Breast epithelium (tissue), 4 donors: Measurements from ENCODE around the gene ANKRD63. TPM values are rescaled to one million over a fixed set of nuclear protein-coding genes. Genes with fewer than 3 reads are reported as not detected.
A peak's percentile ranks its signal among the peaks of the same experiment; 100 is the strongest.

Source experiments
- DNase-seq, 2 donors: peaks; one replicate each; pipeline ENCODE4 v3.0.0-alpha.2; 2019; ENCODE audit warnings: low spot score in 2 of 2
- H3K27ac ChIP-seq, 2 donors: fragments of 200-600 bp; sonication (generic) in 1 of 2; one replicate each; pipeline ENCODE4 v1.5.1; 2016 to 2019; ENCODE audit warnings: mild to moderate bottlenecking in 1 of 2
- H3K27me3 ChIP-seq, 2 donors: fragments of 200-600 bp; sonication (generic) in 1 of 2; one replicate each; pipeline versions ENCODE4 v1.5.1 to v1.6.0; 2017 to 2019; ENCODE audit warnings: control low read depth in 1 of 2, mild to moderate bottlenecking in 1 of 2
- H3K36me3 ChIP-seq: fragments of 200-600 bp; one replicate; pipeline ENCODE4 v1.5.1; 2019
- H3K4me1 ChIP-seq, 2 donors: fragments of 200-600 bp; sonication (generic); one replicate each; pipeline ENCODE4 v1.5.1; 2016 to 2019; ENCODE audit warnings: control low read depth in 1 of 2
- H3K4me3 ChIP-seq, 3 donors: fragments of 200-600 bp; sonication (generic); 1 replicate in 2 of 3; 2 replicates in 1 of 3; pipeline ENCODE4 v1.5.1; 2016 to 2019; ENCODE audit warnings: mild to moderate bottlenecking in 3 of 3, moderate library complexity in 2 of 3
- H3K9me3 ChIP-seq, 2 donors: fragments of 200-600 bp; sonication (generic) in 1 of 2; one replicate each; pipeline ENCODE4 v1.5.1; 2016 to 2019; ENCODE audit warnings: control low read depth in 1 of 2
- CTCF ChIP-seq, 3 donors: fragments of 450-650 bp; IDR thresholded peaks; one replicate each; pipeline ENCODE4 v1.5.1; 2016 to 2017; ENCODE audit warnings: antibody characterized with exemption in 3 of 3, mild to moderate bottlenecking in 3 of 3, moderate library complexity in 3 of 3
- POLR2A ChIP-seq: fragments of 450-650 bp; IDR thresholded peaks from one replicate; pipeline ENCODE4 v1.6.1; 2016; ENCODE audit warnings: antibody characterized with exemption, mild to moderate bottlenecking, moderate library complexity
- POLR2AphosphoS5 ChIP-seq, 3 donors: sonication (generic); formaldehyde crosslinking; IDR thresholded peaks; one replicate each; pipeline ENCODE4 v1.6.1; 2017; ENCODE audit warnings: antibody characterized with exemption in 3 of 3
- intact Hi-C: fragments of 100-400 bp; cut with DNase I; formaldehyde crosslinking; loops from one replicate; pipeline ENCODE4 v1.15.1; 2023; ENCODE audit warnings: low total_unique reads
- total RNA-seq, 3 donors: library from RNA; depleted of rRNA; stranded (reverse); fragments of >200 nt; gene quantifications; one replicate each; pipeline ENCODE4 v1.1.0, GENCODE V29; 2016

The ANKRD63 gene
- total RNA-seq, 3 donors from 2014 or later: not detected

GRCh38 chr15:40329804-40330203 is 46.9 kb upstream of the ANKRD63 start:
- H3K4me1 ChIP-seq: peaks cover 7 to 14% of the 10 kb centered on the region in 2 donors
- intact Hi-C loops: no loop called here
- H3K36me3 ChIP-seq: no peaks in the 10 kb centered on the region
- DNase-seq: no peak
- peak overlapping the region; percentile 40 to 43 for H3K27ac ChIP-seq
- H3K27me3 ChIP-seq: no peaks in the 10 kb centered on the region
- H3K9me3 ChIP-seq: no peaks in the 10 kb centered on the region
- H3K4me3 ChIP-seq: no peak overlapping the region
- TF ChIP-seq POLR2A (no peak), CTCF (IDR thresholded peaks at IDR 0.05) (no peak), POLR2AphosphoS5 (IDR thresholded peaks at IDR 0.05) (no peak)

GRCh38 chr15:40328751-40329150 is 45.9 kb upstream of the ANKRD63 start:
- intact Hi-C loops: no loop called here

GRCh38 chr15:40328176-40328575 is 45.3 kb upstream of the ANKRD63 start:
- intact Hi-C loops: no loop called here

More at GRCh38 chr15:40328751-40329150, 45.9 kb upstream of the ANKRD63 start:
- TF ChIP-seq POLR2A (no peak), POLR2AphosphoS5 (IDR thresholded peaks at IDR 0.05) (no peak), CTCF (IDR thresholded peaks at IDR 0.05) (no peak)
- DNase-seq: no peak
- H3K36me3 ChIP-seq: no peaks in the 10 kb centered on the region
- no peaks in the 10 kb centered on the region for H3K27me3 ChIP-seq
- H3K9me3 ChIP-seq: no peaks in the 10 kb centered on the region
- no peak overlapping the region for H3K4me3 ChIP-seq
- peaks cover 4 to 5% of the 10 kb centered on the region in 2 donors for H3K4me1 ChIP-seq
- H3K27ac ChIP-seq: no peak overlapping the region

GRCh38 chr15:40327457-40327856 is 44.6 kb upstream of the ANKRD63 start:
- no peak for DNase-seq
- Histone ChIP-seq H3K27ac (no peak overlapping the region), H3K36me3 (no peaks in the 10 kb centered on the region), H3K4me1 (peaks cover 4 to 5% of the 10 kb centered on the region in 2 donors), H3K4me3 (no peak overlapping the region), H3K27me3 (no peaks in the 10 kb centered on the region), H3K9me3 (no peaks in the 10 kb centered on the region)
- intact Hi-C loops: no loop called here
- no peak for TF ChIP-seq POLR2A
- TF ChIP-seq POLR2AphosphoS5 (IDR thresholded peaks at IDR 0.05): no peak
- no peak for TF ChIP-seq CTCF (IDR thresholded peaks at IDR 0.05)

More at GRCh38 chr15:40328176-40328575, 45.3 kb upstream of the ANKRD63 start:
- no peak overlapping the region for H3K27ac ChIP-seq
- no peaks in the 10 kb centered on the region for H3K36me3 ChIP-seq
- H3K27me3 ChIP-seq: no peaks in the 10 kb centered on the region
- H3K4me3 ChIP-seq: no peak overlapping the region
- no peak for DNase-seq
- TF ChIP-seq POLR2AphosphoS5 (IDR thresholded peaks at IDR 0.05) (no peak), CTCF (IDR thresholded peaks at IDR 0.05) (no peak)
- H3K9me3 ChIP-seq: no peaks in the 10 kb centered on the region
- H3K4me1 ChIP-seq: peaks cover 4 to 5% of the 10 kb centered on the region in 2 donors

- H3K9me3 ChIP-seq: no peaks in the 10 kb centered on the region
- H3K4me3 ChIP-seq: peak overlapping the region in 1 of 3 donors; percentile 94
- peaks cover 4 to 5% of the 10 kb centered on the region in 2 donors for H3K4me1 ChIP-seq
- intact Hi-C loops: no loop called here
- peak overlapping the region in 1 of 2 donors; percentile 78 for H3K27ac ChIP-seq
- TF ChIP-seq CTCF (IDR thresholded peaks at IDR 0.05): no peak
- TF ChIP-seq POLR2AphosphoS5 (IDR thresholded peaks at IDR 0.05): no peak
- H3K27me3 ChIP-seq: no peaks in the 10 kb centered on the region
- no peak for DNase-seq
- no peaks in the 10 kb centered on the region for H3K36me3 ChIP-seq
Observed at GRCh38 chr15:40325700-40326099, 42.8 kb upstream of the ANKRD63 start.
